GM21737 (cell line): Measurements from ENCODE around the gene MEGF6.

Source experiments
- ATAC-seq: cut with Tn5 transposase; IDR thresholded peaks from one replicate; pipeline ENCODE4 v1.9.1; 2021; ENCODE audit warnings: mild to moderate bottlenecking, moderate library complexity; ENCODE audit not compliant: unreplicated experiment

The MEGF6 gene

GRCh38 chr1:3463891-3464648 lies 147.2 kb downstream of the MEGF6 start:
- ATAC-seq: no peak

GRCh38 chr1:3463408-3463863 lies 147.9 kb downstream of the MEGF6 start:
- ATAC-seq: no peak

- ATAC-seq: no peak
Observed at GRCh38 chr1:3463013-3463385, 148.3 kb downstream of the MEGF6 start.

GRCh38 chr1:3462356-3463012 lies 148.8 kb downstream of the MEGF6 start:
- ATAC-seq: no peak

GRCh38 chr1:3461934-3462275 lies 149.4 kb downstream of the MEGF6 start:
- ATAC-seq: no peak

GRCh38 chr1:3461238-3461933 lies 149.9 kb downstream of the MEGF6 start:
- no peak for ATAC-seq

- ATAC-seq: no peak
Observed at GRCh38 chr1:3460672-3461131, 150.6 kb downstream of the MEGF6 start.

- no peak for ATAC-seq
Observed at GRCh38 chr1:3459940-3460671, 151.2 kb downstream of the MEGF6 start.

GRCh38 chr1:3459051-3459908 lies 152.0 kb downstream of the MEGF6 start:
- ATAC-seq: no peak

GRCh38 chr1:3457910-3458883 lies 153.1 kb downstream of the MEGF6 start:
- no peak for ATAC-seq

- ATAC-seq: no peak
Observed at GRCh38 chr1:3456964-3457909, 154.1 kb downstream of the MEGF6 start.

- no peak for ATAC-seq
Observed at GRCh38 chr1:3456449-3456963, 154.8 kb downstream of the MEGF6 start.

- ATAC-seq: no peak
Observed at GRCh38 chr1:3455670-3456448, 155.4 kb downstream of the MEGF6 start.

- ATAC-seq: no peak
Observed at GRCh38 chr1:3454811-3455618, 156.3 kb downstream of the MEGF6 start.

GRCh38 chr1:3453891-3454810 lies 157.2 kb downstream of the MEGF6 start, which contains the start of gene ARHGEF16:
Gene ARHGEF16, plus strand, starts transcription at chr1:3454665. Its CDS starts 8,420 bp downstream, at chr1:3463085.
- no peak for ATAC-seq
